NK-92 treated with Interleukin-12 subunit alpha and Interleukin-12 subunit beta, amount 100 ng/mL, for 24 hours (cell line): ENCODE data around the gene EP300.

ENCODE experiments used
- DNase-seq: peaks from one replicate; lab custom pipeline; 2025; lab: John Stamatoyannopoulos, UW

The EP300 gene

GRCh38 chr22:41206719-41207118 is 114.3 kb downstream of the EP300 start:
- DNase-seq: no peak

DNA sequence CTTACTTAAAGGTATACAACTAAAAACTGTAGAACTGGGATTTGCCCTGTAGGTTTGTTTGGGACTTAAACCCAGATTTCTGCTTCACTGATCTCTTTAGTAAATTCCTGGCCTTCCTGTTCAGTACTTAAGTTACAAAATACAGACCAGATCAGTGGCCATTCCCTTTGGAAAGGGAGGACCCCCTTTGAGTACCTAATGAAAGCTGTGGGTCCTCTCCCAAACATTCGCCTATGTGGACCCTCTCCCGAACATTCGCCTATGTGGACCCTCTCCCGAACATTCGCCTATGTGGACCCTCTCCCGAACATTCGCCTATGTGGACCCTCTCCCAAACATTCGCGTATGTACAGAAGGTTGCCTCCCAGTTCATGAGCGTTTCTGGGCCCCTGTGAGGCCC is 123.0 kb downstream of the EP300 start:
- DNase-seq: no peak

DNA sequence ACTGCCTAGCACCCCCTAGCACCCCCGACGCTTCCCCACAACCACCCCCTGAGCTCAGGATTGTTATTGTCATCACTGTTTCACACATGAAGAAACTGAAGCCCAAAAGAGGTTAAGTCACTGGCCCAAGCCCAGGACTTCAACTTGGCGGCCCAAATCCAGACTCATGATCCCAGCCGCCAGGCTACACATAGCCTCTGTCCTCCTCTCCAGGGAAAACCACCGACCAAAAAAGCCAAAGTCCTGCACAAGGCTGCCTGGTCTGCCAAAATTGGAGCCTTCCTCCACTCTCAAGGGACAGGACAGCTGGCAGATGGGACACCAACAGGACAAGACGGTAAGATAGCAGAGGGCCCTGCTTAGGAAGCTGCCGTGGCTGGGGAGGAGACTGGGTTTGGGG is 123.5 kb downstream of the EP300 start:
- DNase-seq: no peak

DNA sequence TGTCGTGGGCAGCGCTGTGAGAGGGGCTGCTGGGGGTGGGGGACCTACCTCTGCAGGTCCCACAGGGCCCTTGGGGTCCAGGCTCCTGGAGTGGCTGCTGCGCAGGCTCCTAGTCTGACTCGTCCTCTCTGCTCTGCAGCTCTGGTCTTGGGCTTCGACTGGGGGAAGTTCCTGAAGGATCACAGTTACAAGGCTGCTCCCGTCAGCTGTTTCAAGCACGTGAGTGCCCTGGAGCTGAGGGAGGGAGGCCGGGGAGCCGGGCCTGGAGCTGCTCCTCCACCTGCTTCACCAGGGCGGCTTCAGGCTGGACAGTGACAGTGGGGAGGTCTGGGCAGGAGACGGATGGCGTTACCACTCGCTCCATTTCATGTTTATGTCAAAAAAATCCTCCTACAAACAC is 124.6 kb downstream of the EP300 start:
- no peak for DNase-seq

DNA sequence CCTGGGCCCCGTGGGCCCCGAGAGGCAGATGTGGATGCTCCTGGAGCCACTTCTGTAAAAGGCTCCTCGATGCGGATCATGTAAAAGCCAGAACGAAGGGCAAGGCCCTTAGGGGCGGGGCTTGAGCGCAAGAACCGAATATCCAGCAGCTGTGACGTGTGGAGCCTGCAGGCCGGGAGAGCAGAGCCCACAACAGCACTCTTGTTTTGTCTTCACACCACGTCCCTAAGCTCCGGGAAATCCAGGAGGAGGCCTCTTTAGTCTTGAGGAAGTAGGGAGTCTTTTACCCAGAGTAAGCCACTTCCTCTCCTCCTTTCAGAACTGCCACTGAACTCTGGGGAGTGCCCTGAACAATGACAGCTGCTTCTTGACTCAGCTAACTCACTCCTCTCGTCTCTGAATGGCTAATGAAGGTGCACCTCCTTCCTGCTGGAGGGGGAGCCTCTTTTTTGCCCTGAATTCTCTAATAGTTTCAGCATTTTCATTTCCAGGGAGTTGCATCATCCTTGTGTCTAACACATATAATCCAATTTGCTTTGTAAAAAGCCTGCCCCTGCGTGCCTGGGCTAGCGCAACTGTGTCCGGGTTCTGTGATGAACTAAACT is 125.3 kb downstream of the EP300 start:
- DNase-seq: no peak

GRCh38 chr22:41222846-41223507 is 130.6 kb downstream of the EP300 start:
- no peak for DNase-seq

DNA sequence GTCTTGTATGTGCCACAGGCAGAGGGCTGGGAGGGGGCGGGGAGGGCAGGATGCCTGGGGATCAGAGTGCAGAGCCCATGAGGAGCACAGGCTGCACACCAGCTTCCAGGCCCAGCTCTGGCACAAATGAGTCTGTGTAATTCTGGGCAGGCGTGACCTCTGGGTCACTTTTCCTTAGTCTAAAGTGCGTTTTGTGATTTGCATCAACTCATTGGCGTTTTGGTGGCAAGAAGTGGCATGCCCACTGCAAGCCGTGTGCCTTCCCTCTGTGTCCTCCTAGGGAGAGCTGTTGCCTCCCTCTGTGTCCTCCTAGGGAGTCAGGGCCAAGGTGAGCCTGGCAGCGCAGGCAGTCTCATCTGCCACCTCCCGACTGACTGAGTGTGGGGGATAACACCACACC is 131.1 kb downstream of the EP300 start:
- DNase-seq: no peak

DNA sequence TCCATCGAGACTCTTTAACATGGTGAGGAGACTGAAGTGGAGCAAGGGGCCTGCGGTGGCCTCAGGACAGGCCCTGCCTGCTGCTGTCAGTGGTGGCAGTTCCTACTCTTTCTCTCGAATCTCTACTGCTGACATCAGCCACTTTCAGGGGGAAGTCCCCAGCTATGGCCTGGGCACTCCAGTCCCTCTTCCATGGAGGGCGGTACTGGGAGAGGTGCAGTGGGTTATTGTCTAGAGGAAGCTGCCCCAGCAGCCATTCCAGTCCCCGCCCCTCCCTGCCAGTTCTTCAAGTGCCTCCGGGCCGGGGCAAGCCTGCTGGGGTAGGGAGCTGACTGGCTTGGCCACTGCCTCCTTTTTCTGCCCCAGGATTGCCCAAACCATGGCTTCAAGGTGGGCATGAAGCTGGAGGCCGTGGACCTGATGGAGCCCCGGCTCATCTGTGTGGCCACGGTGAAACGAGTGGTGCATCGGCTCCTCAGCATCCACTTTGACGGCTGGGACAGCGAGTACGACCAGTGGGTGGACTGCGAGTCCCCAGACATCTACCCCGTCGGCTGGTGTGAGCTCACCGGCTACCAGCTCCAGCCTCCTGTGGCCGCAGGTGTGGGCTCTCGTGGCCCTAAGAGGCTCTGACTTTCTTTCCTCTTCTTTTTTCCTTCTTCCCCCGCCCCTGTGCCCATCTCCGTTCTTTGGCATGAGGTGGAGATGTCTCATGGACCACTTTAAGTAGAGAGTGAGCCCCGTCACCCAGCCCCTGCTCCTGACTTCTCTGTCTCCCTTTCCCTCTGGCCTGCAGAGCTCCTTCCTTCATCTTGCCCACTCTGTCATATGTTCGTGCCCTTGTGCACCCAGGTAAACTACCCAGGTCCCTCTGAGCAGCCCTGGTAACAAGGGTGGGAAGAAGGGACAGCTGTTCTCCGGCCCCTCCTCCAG is 134.6 kb downstream of the EP300 start:
- DNase-seq: no peak

GRCh38 chr22:41229215-41229614 is 136.8 kb downstream of the EP300 start:
- DNase-seq: no peak
